A549 (cell line): ENCODE results near the gene KHDRBS2.

Source experiments
- BHLHE40 ChIP-seq: IDR thresholded peaks from 2 replicates; pipeline ENCODE4 v1.6.1; 2012; ENCODE audit warnings: low read depth, low read length, inconsistent platforms
- ZNF302 ChIP-seq: fragments of 250-450 bp; sonication (Bioruptor Pico); IDR thresholded peaks from 2 replicates; pipeline ENCODE4 v1.9.0; 2021; ENCODE audit warnings: inconsistent platforms, mild to moderate bottlenecking, moderate library complexity
- TF ChIP-seq, protein P1 (sequence below): fragments of >200 bp; sonication (Bioruptor Twin); formaldehyde crosslinking; IDR thresholded peaks from 3 replicates; pipeline ENCODE4 v1.5.1; 2016

- TF ChIP-seq ZNF302 (CRISPR knock-in tag), result no peak
- no peak for TF ChIP-seq BHLHE40
- TF ChIP-seq, protein P1, sequence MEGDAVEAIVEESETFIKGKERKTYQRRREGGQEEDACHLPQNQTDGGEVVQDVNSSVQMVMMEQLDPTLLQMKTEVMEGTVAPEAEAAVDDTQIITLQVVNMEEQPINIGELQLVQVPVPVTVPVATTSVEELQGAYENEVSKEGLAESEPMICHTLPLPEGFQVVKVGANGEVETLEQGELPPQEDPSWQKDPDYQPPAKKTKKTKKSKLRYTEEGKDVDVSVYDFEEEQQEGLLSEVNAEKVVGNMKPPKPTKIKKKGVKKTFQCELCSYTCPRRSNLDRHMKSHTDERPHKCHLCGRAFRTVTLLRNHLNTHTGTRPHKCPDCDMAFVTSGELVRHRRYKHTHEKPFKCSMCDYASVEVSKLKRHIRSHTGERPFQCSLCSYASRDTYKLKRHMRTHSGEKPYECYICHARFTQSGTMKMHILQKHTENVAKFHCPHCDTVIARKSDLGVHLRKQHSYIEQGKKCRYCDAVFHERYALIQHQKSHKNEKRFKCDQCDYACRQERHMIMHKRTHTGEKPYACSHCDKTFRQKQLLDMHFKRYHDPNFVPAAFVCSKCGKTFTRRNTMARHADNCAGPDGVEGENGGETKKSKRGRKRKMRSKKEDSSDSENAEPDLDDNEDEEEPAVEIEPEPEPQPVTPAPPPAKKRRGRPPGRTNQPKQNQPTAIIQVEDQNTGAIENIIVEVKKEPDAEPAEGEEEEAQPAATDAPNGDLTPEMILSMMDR, result no peak
Observed at GRCh38 chr6:61755739-61756138, 530.3 kb downstream of the KHDRBS2 start.
